ENCODE data around the gene PDIA5. TPM values are rescaled to one million over a fixed set of nuclear protein-coding genes. Genes with fewer than 3 reads are reported as not detected.

PDIA5 gene
- total RNA-seq, 2 donors from 2014 or later = 57.5 to 68.3 TPM

DNA sequence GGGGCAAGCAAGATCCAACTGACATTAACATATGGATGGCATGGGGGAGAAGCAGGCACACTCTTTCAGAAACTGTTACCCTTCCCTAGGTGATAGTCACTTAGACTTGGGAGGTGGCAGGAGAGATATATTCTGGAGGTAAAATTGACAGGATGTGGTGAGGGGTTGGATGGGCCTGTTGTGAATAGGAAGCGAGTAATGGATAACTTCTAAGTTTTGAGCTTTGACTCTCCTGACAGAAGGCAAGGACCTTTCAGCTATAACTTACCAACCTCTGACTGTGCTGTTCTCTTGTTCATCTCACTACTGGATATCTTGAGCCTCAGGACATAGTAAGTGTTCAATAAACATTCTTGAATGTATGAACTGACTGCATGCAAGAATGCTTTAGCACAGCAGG lies 1.9 kb upstream of the PDIA5 start:
- Histone ChIP-seq H3K4me3 (ENCODE audit: low read length) (no peak overlapping the region), H3K36me3 (ENCODE audit: control insufficient read depth, insufficient read depth, low read length) (no peaks in the 10 kb centered on the region), H3K9ac (ENCODE audit: extremely low read depth, low read length, poor library complexity, severe bottlenecking) (no peak overlapping the region), H3K27me3 (ENCODE audit: control insufficient read depth, insufficient read depth, low read length, poor library complexity, severe bottlenecking) (no peaks in the 10 kb centered on the region), H3K4me1 (ENCODE audit: control insufficient read depth, insufficient read depth, low read length) (peaks cover 3% of the 10 kb centered on the region), H3K9me3 (ENCODE audit: control insufficient read depth, low read length) (no peaks in the 10 kb centered on the region), H3K27ac (ENCODE audit: low read depth, low read length) (no peak overlapping the region)
- no peak overlapping the region for H3K27ac Mint-ChIP-seq
- WGBS, 2 experiments (ENCODE audit: insufficient coverage in 1 of 2, insufficient read length in 1 of 2) = 59 to 100% methylated on average over 1 of the region's 1 CpG
- H3K9me3 Mint-ChIP-seq = no peaks in the 10 kb centered on the region
- TF ChIP-seq, protein P1, sequence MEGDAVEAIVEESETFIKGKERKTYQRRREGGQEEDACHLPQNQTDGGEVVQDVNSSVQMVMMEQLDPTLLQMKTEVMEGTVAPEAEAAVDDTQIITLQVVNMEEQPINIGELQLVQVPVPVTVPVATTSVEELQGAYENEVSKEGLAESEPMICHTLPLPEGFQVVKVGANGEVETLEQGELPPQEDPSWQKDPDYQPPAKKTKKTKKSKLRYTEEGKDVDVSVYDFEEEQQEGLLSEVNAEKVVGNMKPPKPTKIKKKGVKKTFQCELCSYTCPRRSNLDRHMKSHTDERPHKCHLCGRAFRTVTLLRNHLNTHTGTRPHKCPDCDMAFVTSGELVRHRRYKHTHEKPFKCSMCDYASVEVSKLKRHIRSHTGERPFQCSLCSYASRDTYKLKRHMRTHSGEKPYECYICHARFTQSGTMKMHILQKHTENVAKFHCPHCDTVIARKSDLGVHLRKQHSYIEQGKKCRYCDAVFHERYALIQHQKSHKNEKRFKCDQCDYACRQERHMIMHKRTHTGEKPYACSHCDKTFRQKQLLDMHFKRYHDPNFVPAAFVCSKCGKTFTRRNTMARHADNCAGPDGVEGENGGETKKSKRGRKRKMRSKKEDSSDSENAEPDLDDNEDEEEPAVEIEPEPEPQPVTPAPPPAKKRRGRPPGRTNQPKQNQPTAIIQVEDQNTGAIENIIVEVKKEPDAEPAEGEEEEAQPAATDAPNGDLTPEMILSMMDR (conservative IDR thresholded peaks at IDR 0.05) = no peak
- no peaks in the 10 kb centered on the region for H3K36me3 Mint-ChIP-seq (ENCODE audit: low read depth)
- H3K4me1 Mint-ChIP-seq = peaks cover 17% of the 10 kb centered on the region
- peaks cover 38% of the 10 kb centered on the region for H3K27me3 Mint-ChIP-seq (ENCODE audit: insufficient read depth)
- H3K4me3 Mint-ChIP-seq = no peak overlapping the region
- no peak for DNase-seq

DNA sequence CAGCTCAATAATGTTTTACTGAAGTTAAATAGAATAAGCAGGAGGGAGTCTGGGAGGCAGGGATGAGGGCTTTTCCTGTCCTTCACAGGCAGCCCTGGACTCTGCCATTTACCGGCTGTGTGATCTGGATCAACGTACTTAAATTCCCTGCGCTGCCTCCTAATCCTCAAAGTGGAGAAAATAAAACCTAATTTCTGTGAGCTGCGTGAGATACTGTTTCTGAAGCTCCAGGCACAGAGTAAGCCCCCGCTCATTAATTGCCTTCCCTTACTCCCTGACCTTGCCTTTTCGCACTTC lies 278 bp upstream of the PDIA5 start:
- TF ChIP-seq, protein P1 (conservative IDR thresholded peaks at IDR 0.05) = no peak
- Mint-ChIP-seq H3K4me3 (peak overlapping the region; percentile 81), H3K27ac (peak overlapping the region; percentile 5), H3K4me1 (peaks cover 27% of the 10 kb centered on the region), H3K9me3 (no peaks in the 10 kb centered on the region), H3K36me3 (ENCODE audit: low read depth) (no peaks in the 10 kb centered on the region), H3K27me3 (ENCODE audit: insufficient read depth) (peaks cover 32% of the 10 kb centered on the region)
- Histone ChIP-seq H3K9ac (ENCODE audit: extremely low read depth, low read length, poor library complexity, severe bottlenecking) (no peak overlapping the region), H3K4me3 (ENCODE audit: low read length) (peak overlapping the region; percentile 94), H3K4me1 (ENCODE audit: control insufficient read depth, insufficient read depth, low read length) (peaks cover 12% of the 10 kb centered on the region), H3K27ac (ENCODE audit: low read depth, low read length) (no peak overlapping the region), H3K36me3 (ENCODE audit: control insufficient read depth, insufficient read depth, low read length) (no peaks in the 10 kb centered on the region), H3K27me3 (ENCODE audit: control insufficient read depth, insufficient read depth, low read length, poor library complexity, severe bottlenecking) (no peaks in the 10 kb centered on the region), H3K9me3 (ENCODE audit: control insufficient read depth, low read length) (no peaks in the 10 kb centered on the region)
- WGBS, 2 experiments (ENCODE audit: insufficient coverage in 1 of 2, insufficient read length in 1 of 2) = 45 to 53% methylated on average over 4 to 6 of the region's 6 CpGs
- no peak for DNase-seq

DNA sequence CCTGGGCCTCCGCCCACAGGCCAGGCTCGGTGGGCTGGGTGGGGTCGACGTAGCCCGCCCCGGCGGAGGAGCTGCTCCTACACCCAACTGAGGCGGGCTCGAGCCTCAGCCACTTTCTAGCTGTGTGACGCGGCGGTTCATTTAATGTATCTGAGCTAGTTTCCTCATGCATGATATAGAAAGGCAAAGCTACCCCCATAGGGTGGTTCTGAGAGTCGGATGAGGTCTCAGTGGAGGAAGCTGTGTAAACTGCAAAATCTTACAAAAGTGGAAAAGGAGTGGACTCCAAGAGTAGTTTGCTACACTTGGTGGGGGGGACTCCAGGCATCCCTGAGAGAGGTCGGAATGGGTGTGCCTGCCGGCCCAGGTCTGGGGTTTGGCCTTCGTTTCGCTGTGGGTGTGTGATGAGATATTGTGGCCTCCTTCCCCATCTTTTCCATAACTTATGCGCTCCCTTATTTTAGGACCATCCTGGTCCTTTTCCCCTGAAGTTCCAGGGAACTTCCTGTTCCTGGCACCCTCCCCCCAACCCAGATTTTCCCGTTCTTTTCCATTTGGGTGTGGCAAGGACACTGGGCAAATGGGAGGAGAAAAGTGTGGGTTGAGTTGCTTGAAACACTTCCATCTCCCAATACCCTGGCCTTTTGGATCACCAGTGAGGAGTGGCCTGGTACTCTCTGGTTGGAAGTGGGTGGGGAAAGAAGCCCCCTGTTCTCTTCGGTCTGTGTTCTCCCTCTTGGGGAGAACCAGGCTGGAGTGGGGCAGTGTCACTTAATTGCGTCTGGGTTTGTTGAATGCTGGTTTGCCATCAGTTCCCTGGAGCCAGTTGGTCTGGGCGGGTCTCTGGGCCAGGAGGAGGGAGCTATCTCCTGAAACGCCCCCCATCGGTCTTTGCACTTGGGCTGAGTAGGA lies 1.1 kb downstream of the PDIA5 start:
- H3K4me1 ChIP-seq (ENCODE audit: control insufficient read depth, insufficient read depth, low read length) = peaks cover 14% of the 10 kb centered on the region
- 3% methylated on average over 12 to 21 of the region's 24 CpGs for WGBS, 2 experiments (ENCODE audit: insufficient coverage in 1 of 2, insufficient read length in 1 of 2)
- peaks cover 30% of the 10 kb centered on the region for H3K4me1 Mint-ChIP-seq
- H3K27me3 ChIP-seq (ENCODE audit: control insufficient read depth, insufficient read depth, low read length, poor library complexity, severe bottlenecking) = no peaks in the 10 kb centered on the region
- TF ChIP-seq, protein P1 (conservative IDR thresholded peaks at IDR 0.05) = no peak
- peak overlapping the region; percentile 75 for H3K9ac ChIP-seq (ENCODE audit: extremely low read depth, low read length, poor library complexity, severe bottlenecking)
- H3K36me3 Mint-ChIP-seq (ENCODE audit: low read depth) = no peaks in the 10 kb centered on the region
- no peaks in the 10 kb centered on the region for H3K9me3 ChIP-seq (ENCODE audit: control insufficient read depth, low read length)
- H3K27ac ChIP-seq (ENCODE audit: low read depth, low read length) = no peak overlapping the region
- peaks cover 31% of the 10 kb centered on the region for H3K27me3 Mint-ChIP-seq (ENCODE audit: insufficient read depth)
- peak overlapping the region; percentile 42 for H3K27ac Mint-ChIP-seq
- H3K4me3 Mint-ChIP-seq = peak overlapping the region; percentile 81
- peak overlapping the region; percentile 94 for H3K4me3 ChIP-seq (ENCODE audit: low read length)
- H3K36me3 ChIP-seq (ENCODE audit: control insufficient read depth, insufficient read depth, low read length) = no peaks in the 10 kb centered on the region
- peak; percentile 87 for DNase-seq
- no peaks in the 10 kb centered on the region for H3K9me3 Mint-ChIP-seq
